ENCODE results near the gene DGKD.
"Not testable (repeated sequence)": the region's sequence is repeated elsewhere in the genome, so short reads cannot be mapped to it uniquely, and the experiment has no call there.

DGKD gene

DNA sequence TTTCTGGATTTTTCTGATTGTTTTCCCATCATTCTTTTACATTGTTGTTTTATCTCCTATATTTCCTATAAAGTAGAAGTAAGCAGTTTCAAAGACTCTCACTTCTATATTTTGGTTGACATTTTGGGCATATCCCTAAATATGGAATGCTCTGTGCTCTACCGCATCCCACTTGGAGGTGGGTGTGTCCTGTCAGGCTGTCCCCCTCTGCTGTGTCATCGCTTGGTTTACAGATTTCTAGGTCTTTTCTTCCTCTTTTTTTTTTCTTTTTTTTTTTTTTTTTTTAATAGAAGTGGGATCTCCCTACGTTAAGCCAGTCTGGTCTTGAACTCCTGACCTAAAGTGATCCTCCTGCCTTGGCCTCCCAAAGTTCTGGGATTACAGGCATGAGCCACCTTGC, 13.3 kb downstream of the DGKD start:
- TF ChIP-seq, protein P1, sequence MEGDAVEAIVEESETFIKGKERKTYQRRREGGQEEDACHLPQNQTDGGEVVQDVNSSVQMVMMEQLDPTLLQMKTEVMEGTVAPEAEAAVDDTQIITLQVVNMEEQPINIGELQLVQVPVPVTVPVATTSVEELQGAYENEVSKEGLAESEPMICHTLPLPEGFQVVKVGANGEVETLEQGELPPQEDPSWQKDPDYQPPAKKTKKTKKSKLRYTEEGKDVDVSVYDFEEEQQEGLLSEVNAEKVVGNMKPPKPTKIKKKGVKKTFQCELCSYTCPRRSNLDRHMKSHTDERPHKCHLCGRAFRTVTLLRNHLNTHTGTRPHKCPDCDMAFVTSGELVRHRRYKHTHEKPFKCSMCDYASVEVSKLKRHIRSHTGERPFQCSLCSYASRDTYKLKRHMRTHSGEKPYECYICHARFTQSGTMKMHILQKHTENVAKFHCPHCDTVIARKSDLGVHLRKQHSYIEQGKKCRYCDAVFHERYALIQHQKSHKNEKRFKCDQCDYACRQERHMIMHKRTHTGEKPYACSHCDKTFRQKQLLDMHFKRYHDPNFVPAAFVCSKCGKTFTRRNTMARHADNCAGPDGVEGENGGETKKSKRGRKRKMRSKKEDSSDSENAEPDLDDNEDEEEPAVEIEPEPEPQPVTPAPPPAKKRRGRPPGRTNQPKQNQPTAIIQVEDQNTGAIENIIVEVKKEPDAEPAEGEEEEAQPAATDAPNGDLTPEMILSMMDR (IDR thresholded peaks at IDR 0.05; ENCODE audit: low read depth, low read length, missing control alignments), result no peak
- no peak for DNase-seq (ENCODE audit: extremely low read depth, low read depth)
- no peak overlapping the region for H3K4me3 ChIP-seq (replicated peaks; ENCODE audit: low read depth, low read length)

DNA sequence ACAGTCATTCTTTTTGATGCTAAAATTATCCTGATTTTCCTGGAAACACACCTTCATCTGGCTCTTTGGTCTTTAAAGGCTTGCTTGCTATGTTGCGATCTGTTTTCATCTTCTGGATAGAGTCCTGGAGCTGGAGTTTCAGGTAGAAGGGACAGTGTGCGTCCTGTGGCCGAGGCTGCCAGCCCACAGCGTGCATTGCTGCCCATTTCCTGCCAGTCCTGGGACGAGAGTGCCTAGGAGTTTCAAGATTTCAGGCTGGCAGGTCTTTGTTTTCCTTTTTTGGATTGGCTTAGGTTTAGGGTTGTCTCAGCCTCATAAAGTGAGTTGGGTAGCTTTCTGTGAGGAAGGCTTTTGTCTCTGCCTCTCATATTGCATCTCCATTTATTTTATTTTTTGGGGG, 14.5 kb downstream of the DGKD start:
- DNase-seq (ENCODE audit: extremely low read depth, low read depth), result no peak
- TF ChIP-seq, protein P1 (IDR thresholded peaks at IDR 0.05; ENCODE audit: low read depth, low read length, missing control alignments), result no peak
- H3K4me3 ChIP-seq (replicated peaks; ENCODE audit: low read depth, low read length), result no peak overlapping the region

DNA sequence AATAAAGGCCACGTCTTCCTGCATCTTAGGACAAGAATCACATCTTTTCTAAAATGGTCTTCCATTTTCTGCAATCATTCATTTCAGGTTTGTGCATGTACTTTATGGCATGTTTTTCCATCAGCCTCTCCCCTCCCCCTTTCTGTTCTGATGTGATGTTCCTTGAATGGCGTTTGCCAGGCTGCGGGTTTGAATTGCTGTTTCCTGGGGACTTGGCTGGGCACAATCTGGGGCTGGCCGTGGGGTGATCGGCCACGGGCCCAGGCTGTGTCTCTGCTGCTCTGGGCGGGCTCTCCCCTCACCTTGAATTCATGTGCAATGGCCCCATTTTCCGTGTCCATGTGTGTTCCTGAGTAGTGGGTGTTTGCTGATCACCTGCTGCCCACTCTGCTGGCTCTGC, 15.2 kb downstream of the DGKD start:
- TF ChIP-seq, protein P1 (IDR thresholded peaks at IDR 0.05; ENCODE audit: low read depth, low read length, missing control alignments), result no peak
- no peak for DNase-seq (ENCODE audit: extremely low read depth, low read depth)
- no peak overlapping the region for H3K4me3 ChIP-seq (replicated peaks; ENCODE audit: low read depth, low read length)

DNA sequence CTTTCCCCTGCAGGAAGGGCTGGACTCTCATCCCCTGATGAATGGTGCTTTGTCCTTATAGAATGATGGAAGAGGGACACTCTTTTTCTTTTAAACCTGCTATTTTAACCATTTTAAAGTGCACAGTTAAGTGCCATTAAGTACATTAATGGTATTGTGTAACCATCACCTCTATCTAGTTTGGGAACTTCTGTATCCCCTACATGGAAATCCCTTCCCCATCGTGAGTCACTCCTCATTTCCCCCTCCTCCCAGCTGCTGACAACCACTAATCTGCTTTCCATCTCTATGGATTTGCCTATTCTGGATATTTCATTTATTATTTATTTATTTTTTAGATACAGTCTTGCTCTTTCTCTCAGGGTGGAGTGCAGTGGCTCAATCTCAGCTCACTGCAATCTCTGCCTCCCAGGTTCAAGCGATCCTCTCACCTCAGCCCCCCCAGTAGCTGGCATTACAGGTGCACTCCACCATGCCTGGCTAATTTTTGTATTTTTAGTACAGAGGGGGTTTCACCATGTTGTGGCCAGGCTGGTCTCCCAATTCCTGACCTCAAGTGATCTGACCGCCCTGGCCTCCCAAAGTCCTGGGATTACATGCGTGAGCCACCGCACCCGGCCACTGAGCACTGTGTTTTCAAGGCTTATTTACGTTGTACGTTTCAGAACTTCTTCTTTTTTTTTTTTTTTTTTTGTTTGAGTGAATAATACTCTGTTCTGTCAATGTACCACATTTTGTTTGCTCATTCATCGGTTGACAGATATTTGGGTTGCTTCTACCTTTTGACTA, 15.8 kb downstream of the DGKD start:
- DNase-seq (ENCODE audit: extremely low read depth, low read depth), result no peak
- no peak overlapping the region for H3K4me3 ChIP-seq (replicated peaks; ENCODE audit: low read depth, low read length)
- TF ChIP-seq, protein P1 (IDR thresholded peaks at IDR 0.05; ENCODE audit: low read depth, low read length, missing control alignments), result no peak

DNA sequence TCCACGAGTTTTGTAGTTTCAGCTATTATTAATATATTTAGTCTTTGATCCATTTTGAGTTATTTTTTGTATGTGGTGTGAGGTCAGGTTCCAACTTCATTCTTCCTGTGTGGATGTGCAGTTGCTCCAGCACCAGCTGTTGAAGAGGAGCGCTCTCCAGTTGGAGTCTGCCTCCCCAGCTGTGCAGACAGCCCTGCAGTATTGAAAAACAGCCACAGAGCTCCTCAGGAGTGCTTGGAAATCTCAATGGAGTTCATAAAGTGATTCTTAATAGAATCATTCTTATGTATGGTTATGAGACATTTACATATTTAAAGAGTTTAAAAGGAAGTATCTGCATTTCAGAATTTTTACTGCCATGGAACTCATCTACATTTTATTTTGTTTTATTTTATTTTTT, 17.3 kb downstream of the DGKD start:
- TF ChIP-seq, protein P1 (IDR thresholded peaks at IDR 0.05; ENCODE audit: low read depth, low read length, missing control alignments), result no peak
- no peak overlapping the region for H3K4me3 ChIP-seq (replicated peaks; ENCODE audit: low read depth, low read length)
- no peak for DNase-seq (ENCODE audit: extremely low read depth, low read depth)

DNA sequence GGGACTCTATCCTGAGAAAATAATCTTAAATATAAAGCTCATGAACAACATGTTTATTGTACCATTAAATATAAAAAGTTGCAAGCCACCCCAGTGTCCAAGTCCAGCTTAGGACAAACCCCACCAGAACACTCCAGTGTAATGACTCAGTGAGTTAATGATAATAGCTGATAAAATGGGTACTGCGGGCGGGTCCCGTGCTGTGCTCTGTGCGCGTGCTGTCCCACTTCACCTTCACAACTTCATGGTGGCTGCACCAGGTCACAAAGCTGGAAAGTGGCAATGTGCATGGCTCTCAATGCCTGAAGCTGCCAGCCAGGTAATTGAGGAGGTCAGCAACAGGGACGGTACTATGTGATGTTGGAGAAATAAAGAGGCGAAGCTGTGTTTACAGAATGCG, 18.6 kb downstream of the DGKD start:
- TF ChIP-seq, protein P1 (IDR thresholded peaks at IDR 0.05; ENCODE audit: low read depth, low read length, missing control alignments), result no peak
- H3K4me3 ChIP-seq (replicated peaks; ENCODE audit: low read depth, low read length), result no peak overlapping the region
- no peak for DNase-seq (ENCODE audit: extremely low read depth, low read depth)

DNA sequence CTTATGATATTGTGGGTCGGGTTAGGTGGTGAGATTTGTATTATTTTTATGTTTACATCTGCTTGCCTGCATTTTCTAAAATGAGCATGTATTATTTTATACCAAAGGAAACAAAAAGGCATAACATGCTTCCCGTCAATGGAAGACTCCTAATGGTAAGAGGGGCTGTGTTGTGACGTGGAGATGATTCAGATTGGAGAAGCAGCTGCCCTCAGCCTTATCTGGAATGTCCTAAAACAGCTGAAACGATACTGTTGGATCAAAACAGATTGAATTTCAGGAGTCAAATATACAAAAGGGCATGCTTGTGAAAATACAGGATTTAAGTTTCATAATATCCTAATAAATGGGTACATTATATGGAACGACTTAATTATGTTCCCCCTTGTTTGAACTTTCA, 19.0 kb downstream of the DGKD start:
- TF ChIP-seq, protein P1 (IDR thresholded peaks at IDR 0.05; ENCODE audit: low read depth, low read length, missing control alignments), result no peak
- H3K4me3 ChIP-seq (replicated peaks; ENCODE audit: low read depth, low read length), result no peak overlapping the region
- DNase-seq (ENCODE audit: extremely low read depth, low read depth), result no peak

DNA sequence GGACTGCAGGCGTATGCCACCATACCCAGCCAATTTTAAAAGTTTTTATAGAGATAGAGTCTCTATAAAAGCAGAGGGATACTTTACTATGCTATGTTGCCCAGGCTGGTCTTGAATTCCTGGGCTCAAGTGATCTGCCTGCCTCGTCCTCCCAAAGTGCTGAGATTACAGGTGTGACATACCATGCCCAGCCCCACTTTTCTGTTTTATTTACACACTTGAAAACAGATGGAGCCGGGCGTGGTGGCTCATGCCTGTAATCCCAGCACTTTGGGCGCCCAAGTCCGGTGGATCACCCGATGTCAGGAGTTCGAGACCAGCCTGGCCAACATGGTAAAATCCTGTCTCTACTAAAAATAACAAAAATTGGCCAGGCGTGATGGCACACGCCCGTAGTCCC, 20.5 kb downstream of the DGKD start:
- not testable (repeated sequence) for H3K4me3 ChIP-seq (replicated peaks; ENCODE audit: low read depth, low read length); DNase-seq (ENCODE audit: extremely low read depth, low read depth)

All from HFF-Myc (cell line).